ENCODE data around the gene GIPC3.

The GIPC3 gene

GRCh38 chr19:3606690-3607289, 21.5 kb downstream of the GIPC3 start, which contains the start of gene TBXA2R:
Gene TBXA2R, minus strand, starts transcription at chr19:3606875. Its CDS starts 6,241 bp downstream, at chr19:3600634.
- DNase-seq = no peak

GRCh38 chr19:3607303-3608078, 22.2 kb downstream of the GIPC3 start:
- no peak for DNase-seq

- DNase-seq = no peak
Observed at GRCh38 chr19:3608079-3608641, 22.9 kb downstream of the GIPC3 start.

- DNase-seq = no peak
Observed at GRCh38 chr19:3608750-3609322, 23.6 kb downstream of the GIPC3 start.

- DNase-seq = no peak
Observed at GRCh38 chr19:3609779-3610719, 24.8 kb downstream of the GIPC3 start.

- no peak for DNase-seq
Observed at GRCh38 chr19:3610745-3611717, 25.8 kb downstream of the GIPC3 start.

GRCh38 chr19:3611841-3612240, 26.6 kb downstream of the GIPC3 start:
- DNase-seq = no peak

GRCh38 chr19:3612330-3612729, 27.1 kb downstream of the GIPC3 start:
- DNase-seq = no peak

GRCh38 chr19:3612901-3613741, 27.8 kb downstream of the GIPC3 start:
- DNase-seq = no peak

- DNase-seq = no peak
Observed at GRCh38 chr19:3613818-3614661, 28.8 kb downstream of the GIPC3 start.

GRCh38 chr19:3614858-3615505, 29.7 kb downstream of the GIPC3 start:
- no peak for DNase-seq

- no peak for DNase-seq
Observed at GRCh38 chr19:3615524-3616135, 30.4 kb downstream of the GIPC3 start.

GRCh38 chr19:3617463-3617862, 32.2 kb downstream of the GIPC3 start:
- no peak for DNase-seq

- DNase-seq = no peak
Observed at GRCh38 chr19:3618144-3618810, 33.0 kb downstream of the GIPC3 start.

GRCh38 chr19:3618811-3619630, 33.7 kb downstream of the GIPC3 start:
- DNase-seq = no peak

GRCh38 chr19:3619631-3620012, 34.3 kb downstream of the GIPC3 start:
- no peak for DNase-seq
